HG03060 (cell line): Measurements from ENCODE around the gene D2HGDH.

Experiments
- ATAC-seq: cut with Tn5 transposase; IDR thresholded peaks from one replicate; pipeline ENCODE4 v1.9.1; 2021; ENCODE audit warnings: low read depth, moderate number of reproducible peaks; ENCODE audit not compliant: unreplicated experiment

Gene D2HGDH

DNA sequence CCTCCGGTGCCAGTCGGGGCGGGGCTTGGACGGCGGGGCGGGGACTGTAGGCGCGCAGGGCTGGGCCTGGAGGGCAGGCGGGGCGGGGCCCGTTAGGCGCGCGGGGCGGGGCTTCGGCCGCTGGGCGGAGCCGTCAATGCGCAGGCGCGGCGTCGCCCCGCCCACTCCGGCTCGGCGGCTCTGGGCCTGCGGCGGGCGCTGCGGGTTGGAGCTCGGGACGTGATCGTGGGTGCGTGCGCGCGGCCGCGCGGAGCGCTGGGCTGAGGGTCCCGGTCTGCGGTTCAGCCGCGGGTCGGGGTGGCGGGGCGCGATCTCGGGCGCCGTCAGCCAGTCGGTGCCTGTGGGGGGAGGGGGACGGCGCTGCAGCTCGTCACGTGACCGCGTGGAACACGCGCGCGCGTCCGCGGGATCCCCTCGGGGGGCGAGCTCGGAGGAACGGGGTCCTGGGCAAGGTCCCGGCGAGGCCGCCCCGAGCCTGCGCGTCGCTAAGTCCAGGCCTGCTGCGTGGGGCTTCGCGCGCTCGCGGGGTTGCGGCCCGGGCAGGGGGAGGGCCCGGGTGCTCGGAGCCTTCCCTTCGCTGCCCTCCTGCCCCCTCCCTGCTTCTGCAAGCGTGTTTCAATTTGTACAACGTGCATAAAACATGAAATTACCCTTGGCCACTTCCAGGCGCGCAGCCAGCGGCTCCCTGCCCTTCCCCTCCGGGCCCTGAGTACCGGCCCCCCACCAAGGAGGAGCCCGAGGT is at the start of gene D2HGDH:
D2HGDH (plus strand) TSS at position 164 of the 742 bp plus-strand sequence. CDS start 595 bp downstream, outside the sequence.
- ATAC-seq, result no peak

DNA sequence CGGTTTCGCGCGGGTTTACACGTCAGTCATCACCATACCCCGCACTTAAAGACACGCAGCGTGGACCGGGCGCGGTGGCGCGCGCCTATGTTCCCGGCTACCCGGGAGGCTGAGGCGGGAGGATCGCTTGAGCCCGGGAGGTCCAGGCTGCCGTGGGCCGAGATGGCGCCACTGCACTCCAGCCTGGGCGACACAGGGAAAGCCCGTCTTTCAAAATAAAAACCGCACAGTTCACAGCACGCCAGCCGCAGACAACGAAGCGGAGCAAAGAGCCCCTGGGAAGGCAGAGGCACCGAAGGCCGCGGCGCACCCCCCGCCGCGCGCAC is 48.1 kb upstream of the D2HGDH start:
- peak; percentile 10 for ATAC-seq

DNA sequence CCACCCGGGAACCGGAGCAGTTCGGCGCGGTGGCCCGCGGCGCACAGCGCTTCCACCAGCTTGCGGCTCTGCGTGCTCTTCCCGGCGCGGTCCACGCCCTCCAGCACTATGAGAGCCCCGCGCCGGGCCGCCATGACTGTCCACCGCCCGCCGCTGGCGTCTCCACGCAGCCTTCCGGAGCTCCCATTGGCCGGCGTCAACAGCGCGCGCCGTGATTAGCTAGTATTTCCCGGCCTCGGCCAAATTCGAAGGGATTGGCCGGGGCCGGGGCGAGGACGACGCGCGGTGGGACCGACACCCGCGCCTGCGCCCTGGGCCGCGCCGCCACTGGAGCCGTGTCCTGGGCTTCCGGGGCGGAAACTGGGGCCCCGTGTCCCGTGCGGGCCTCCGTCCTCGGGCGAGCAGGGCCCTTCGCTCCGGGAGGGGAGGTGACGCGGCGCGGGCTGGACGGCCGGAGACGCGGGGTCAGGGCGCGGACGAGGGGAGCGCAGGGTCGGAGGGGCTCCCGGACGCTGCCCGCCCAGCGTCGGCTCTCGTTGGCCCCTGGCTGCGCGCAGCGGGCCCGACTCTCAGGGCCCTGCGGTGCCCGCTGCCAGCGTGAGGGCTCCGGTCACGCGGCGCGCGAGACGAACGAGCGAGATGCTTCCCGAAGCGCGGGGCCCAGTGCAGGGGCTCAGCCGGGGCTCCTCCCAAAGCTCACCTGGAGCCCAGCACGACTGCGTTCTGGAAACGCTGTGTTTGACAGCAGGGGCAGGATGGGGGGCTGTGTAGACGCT is 47.6 kb upstream of the D2HGDH start, which contains the start of gene DTYMK:
DTYMK (minus strand) TSS at position 166 of the 776 bp plus-strand sequence; CDS start at position 134, 32 bp downstream.
- ATAC-seq, result peak; percentile 86

DNA sequence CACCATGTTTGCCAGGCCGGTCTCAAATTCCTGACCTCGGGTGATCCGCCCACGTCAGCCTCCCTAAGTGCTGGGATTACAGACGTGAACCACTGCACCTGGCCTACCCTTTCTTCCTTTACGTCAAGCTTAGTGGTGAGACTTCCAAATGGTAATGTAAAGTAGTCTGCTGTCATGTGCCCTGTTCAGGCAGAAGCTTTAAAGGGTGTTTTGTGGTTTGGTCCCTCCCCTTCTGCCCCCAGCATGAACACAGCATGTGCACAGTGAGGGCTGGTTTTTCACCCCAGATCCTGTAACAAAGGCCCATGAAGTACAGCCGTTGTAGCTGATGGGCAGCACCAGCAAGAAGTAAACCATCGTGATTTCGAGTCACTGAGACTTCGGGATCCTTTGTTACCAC is 45.1 kb upstream of the D2HGDH start:
- ATAC-seq, result no peak

DNA sequence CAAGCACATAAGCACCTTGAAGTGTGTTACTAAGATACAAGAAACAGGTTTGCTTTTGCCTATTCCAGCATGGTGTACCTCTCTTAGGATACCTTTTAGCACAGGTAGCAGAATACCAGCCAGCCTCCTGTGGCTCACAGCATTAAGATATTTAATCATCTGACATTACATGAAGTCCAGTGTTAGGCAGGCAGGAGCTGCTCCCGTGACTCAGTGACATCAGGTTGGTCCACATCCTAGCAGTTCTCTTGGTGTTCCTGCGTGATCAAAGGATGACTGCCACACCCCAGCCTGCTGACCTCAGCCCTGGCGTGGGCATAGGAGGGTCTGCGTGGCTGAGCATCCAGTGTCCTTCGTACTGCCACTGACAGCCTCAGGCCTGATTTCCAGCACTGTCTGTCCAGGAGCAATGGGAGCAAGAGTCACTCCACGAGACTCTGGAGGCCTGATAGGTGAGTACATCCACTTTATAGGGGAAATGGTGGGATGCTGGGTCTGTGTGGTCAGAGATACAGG is 44.2 kb upstream of the D2HGDH start:
- no peak for ATAC-seq

DNA sequence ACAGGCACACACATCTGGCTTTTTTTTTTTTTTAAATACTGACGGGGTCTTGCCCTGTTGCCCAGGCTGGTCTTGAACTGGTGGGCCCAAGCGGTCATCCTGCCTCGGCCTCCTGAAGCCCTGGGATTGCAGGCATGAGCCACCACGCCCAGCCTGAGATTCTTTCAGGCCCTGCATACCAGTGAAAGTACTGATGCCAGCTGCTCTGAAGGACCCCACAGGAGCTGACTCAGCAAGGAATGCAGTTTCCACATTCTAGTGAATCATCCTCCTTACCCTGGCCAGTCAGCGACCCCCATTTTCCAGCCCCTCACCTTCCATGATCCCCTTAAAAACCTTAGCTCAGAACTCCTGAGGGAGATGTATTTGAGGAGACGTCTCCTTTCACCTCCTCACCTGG is 42.0 kb upstream of the D2HGDH start:
- ATAC-seq, result no peak

DNA sequence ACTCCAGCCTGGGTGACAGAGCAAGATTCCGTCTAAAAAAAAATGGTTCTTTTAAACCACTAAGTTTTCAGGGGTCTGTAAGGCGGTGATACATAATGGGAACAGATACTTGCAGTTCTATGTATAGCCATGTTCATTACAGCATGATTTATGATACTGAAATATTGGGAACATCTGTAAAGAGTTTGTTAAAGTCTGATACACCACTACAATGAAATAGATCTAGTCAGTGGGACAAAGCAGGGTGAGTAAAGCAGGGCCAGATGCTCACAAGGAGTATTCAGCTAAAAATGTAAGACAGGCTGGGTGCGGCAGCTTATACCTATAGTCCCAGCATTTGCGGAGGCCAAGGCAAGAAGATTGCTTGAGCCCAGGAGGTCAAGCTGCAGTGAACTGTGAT is 38.8 kb upstream of the D2HGDH start:
- ATAC-seq, result no peak

DNA sequence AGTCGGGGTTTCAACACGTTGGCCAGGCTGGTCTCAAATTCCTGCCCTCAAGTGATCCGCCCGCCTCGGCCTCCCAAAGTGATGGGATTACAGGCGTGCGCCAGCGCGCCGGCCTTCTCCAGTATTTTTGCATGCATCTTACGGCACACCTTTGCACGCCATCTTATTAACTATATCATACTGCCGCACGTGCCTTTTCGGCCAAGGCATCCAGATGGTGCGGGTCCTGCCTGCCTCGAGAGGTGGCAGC is 33.4 kb upstream of the D2HGDH start:
- peak; percentile 36 for ATAC-seq

DNA sequence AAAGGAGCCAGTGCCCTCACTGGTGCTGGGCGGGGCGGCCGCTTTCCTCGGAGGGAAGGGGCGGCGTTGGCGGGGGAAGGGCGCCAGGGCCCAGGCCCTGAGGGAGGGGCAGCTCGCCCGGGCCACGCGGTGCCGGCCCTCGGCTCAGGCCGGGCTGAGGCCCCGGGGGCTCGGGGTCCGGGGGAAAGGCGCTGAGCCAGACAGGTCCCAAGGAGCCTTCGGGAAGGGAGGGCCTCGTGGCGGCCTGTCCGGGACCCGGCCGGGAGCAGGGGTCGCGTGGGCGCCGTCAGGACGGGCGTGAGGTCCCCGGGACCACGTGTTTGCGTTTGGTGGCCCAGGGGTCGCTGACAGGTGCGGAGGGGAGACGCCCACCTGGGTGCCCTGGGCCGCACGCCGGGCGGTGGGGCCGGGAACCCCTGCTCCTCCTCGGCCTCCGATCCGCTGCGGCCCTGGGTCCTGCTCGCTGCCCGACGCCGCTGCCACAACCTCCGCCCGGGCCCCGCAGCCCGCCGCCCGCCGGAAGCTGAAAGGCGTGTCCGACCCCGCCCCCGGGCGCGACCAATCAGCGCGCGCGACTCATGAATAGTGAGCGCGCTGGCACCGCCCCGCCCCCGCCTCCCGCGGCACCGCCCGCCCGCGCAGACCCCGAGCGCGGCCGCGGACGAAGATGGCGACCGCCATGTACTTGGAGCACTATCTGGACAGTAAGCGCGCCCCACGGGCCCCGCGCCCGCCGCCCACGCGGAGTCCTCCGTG is 32.9 kb upstream of the D2HGDH start, which contains the start of gene ING5:
ING5 (plus strand) TSS at position 641 of the 756 bp plus-strand sequence; CDS start at position 668, 27 bp downstream.
- ATAC-seq, result peak; percentile 19

DNA sequence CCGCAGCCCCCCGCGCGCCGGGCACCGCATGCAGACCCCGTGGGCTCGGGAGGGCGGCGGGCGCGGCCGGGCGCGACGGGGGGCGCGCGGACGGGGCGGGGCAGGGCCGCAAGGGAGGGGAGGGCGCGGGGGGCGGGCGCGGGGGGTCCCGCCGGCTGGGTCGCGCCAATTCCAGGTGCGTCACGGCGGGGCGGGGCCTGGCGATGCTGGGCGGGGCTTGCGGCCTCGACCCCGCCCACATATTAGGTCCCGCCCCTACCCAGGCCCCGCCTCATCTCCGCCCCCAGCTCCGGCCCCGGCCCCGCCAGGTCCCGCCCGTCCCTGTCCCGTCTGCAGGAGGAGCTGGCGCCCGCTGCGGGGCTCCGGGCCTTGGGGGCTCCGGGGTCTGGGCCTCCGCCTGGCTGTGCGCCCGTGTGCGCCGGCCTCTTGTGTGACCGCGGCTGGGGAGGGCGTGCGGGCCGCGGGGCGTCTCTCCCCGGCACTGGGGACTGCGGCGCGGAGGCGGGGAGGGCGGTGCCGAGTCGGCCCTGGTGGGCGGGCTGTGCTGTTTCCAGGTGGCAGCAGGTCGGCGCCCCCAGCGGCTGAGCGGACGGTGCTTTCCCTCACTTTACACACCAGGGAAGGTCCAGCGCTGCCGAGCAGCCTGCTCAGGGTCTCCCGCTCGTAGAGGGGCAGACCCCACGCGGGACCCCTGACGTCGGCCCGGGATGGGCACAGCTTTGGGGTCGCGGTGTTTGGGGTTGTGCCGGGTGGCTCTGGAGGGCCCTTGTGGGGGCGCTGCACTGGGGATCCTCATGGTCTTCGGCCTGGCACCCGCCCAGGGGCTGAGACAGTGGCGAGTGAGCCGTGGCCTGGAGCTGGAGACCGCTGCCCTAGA is 32.0 kb upstream of the D2HGDH start:
- peak; percentile 64 for ATAC-seq

DNA sequence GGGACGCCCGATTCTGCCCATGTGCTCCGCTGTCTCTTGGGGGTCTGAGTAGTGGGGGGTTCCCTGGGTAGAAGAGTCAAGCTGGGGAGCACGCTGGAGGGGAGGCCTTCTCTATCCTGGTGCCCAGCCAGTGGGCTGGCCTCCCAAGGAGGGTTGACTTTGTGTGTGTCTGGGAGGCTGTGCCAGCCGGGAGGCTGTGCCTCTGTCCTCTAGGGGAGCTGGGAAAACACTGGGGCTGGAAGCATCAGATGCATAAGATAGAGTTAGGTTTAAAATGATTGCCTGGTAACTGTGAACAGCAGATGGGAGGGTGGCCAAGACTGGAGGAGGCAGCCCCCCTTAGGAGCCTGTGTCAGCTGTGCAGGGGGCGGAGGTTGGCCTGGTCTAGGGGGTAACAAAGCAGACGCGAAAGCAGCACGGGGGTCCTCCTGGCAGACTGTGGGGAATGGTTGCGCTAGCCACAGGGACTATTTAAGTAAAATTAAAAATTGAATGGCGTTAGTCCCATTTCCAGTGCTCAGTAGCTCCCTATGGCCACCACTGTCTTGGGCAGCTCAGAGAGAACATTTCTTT is 31.3 kb upstream of the D2HGDH start:
- ATAC-seq, result no peak

DNA sequence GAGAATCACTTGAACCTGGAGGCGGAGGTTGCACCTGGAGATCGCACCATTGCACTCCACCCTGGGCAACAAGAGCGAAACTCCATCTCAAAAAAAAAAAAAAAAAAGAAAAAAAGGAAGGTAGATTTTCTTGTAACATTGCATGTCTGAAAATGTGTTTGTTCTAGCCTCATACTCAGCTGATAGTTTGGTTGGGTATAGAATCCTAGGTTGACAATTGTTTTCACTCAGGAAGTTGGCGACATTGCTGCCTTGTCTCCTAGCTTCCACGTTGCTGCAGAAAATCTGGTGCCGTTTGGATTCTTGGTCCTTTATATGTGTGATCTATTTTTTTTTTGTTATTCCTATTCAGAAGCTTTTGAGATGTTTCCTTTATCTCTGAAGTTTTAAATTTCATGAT is 27.9 kb upstream of the D2HGDH start:
- no peak for ATAC-seq

DNA sequence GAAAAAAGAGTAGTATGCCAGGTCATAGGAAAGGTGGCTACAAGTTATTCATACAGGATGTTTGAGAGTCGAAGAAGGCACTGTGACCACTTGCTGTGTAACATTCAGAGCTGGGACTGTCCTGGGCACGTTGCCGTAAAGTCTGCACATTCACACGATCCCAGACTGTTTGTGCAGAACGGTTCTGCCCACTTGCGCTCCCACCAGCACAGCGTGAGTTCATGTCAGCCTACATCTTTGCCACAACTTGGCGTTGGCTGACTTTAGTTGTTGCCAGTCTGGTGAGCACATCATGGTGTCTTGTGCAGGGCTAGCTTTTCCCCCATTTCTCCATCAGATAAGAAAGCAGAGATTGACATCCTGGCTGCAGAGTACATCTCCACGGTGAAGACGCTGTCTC is 25.6 kb upstream of the D2HGDH start:
- ATAC-seq, result no peak

DNA sequence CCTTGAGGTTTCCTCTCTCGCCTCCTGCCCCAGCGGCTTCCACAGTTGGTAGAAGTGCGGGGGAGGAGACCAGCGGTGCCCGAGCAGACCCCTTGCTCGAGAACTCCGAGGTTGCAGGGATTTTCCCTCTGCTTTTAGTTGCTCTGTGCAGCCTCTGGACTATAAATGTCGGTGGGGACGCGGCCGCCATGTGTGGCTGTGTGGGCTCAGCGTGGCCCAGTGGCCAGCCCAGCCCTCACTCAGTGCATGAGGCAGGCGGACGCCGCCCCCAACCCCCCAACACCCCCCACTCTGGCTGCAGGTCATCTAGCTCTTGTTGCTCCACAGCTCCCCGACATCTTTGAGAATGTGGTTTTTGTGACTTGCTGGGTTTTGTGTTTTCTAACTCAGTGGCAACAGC is 15.3 kb upstream of the D2HGDH start:
- no peak for ATAC-seq

DNA sequence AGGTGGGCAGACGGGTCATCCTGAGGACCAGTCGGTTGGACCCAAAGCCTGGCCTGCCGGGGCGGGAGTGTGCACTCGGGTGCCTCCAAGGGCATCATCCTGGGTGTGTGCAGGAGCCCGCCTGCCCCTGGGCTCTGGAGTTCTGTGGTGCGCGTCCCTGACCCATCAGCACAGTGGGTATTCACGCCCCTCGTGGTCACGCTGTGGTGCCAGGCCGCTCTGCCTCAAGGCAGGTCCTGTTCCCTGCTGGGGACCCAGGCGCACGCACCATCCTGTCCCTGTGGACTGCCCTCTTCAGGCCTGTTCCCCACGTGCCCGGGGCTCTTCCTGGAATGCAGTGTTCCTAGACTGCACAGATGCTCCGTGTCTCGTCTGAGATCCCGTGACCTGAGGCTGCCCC is 14.3 kb upstream of the D2HGDH start:
- ATAC-seq, result no peak

DNA sequence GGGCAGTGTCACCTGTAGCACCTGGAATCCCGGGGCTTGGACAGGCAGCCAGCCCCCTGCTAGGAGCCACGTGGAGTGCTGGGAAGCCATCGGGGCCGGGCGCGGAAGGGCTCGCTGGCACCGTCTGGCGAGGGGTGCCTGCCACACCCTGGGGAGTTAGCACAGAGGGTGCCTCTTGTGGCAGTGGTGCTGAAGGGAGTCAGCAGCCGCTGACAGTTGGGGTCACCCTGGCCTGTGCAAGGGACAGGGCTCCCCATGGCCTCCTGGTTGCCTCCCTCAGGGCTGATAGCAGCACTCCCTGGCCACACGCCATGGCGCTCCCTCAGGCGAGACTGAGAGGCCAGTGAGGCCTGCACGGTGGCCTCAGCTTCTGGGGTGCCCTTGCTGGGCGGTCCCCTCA is 13.9 kb upstream of the D2HGDH start:
- ATAC-seq, result no peak

DNA sequence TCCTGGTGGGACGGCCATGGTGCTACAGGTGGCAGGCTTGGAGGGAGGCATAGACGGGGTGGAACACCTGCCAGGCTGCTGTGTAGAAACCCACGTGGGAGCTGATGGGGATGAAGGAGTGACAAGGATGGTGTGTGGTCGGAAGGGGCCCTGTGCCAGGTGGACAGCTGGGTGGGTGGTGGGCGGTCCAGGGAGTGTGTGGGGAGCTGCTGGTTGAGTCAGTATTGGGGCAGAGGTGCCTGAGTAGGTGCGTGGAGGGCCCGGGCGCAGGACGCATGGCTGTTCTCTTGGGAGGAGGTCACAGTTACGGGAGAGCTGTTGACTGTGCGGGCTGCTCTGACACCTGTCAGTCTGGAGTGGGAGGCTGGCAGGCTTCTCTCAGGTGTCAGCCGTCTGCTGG is 12.6 kb upstream of the D2HGDH start:
- ATAC-seq, result no peak

DNA sequence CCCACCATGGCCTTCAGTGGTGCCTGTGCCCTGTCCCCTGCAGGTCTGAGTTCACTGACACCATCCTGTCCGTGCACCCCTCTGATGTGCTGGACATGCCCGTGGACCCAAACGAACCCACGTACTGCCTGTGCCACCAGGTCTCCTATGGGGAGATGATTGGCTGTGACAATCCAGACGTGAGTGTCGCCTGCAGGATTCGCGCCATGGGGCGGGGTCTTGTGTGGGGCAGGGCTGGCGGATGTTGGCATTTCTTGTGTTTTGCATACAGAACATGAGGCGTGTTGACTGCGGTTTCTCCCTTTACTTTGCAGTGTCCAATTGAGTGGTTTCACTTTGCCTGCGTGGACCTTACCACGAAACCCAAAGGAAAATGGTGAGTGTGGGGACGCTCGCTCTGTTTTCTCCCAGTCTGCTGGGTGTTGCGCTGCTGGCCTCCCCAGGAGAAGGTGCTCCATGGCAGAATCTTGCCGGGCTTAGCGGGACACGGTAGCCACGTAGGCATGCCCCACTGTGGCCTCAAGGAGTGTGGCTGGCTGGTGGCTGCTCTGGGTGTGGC is 11.5 kb upstream of the D2HGDH start:
- no peak for ATAC-seq

DNA sequence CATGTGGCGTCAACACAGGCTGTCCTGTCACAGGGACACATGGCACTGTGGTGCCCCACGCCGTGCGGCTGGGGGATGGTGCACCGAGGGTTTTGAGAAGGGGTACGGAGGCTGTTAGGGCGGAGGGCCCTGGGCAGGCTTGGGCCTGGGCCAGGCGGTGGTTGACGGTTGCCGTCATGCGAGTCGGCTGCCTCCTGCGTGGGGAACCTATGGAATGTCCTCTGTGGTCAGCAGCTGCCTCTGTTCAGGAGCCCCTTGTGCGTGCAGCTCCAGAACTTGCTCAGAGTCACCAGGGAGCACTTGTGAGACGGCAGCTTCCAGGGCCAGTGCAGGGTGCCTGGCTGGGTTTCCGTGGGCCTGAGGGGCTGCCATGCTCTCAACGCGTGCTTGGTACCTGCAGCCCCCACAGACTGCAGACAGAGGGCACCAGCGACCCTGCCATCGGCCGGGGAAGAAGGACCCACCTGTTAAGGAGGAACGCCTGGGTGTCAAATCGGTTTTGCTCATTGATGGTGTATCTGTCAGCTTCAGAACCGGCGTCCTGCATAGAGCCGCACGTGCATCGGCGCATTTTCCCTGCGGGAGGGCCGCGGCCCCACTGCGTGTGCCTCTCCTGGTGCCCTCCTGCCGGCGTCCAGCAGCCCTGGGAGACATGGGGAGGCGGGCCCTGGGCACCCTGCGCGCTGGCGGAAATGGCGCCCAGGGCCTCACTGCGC is 10.0 kb upstream of the D2HGDH start:
- ATAC-seq, result no peak
